Measurements from ENCODE around the gene GPC6. TPM values are rescaled to one million over a fixed set of nuclear protein-coding genes. Genes with fewer than 3 reads are reported as not detected.

The GPC6 gene
- total RNA-seq, 1 experiment from 2014 or later = 0.22 TPM

- Histone ChIP-seq H3K4me2 (ENCODE audit: low read length) (no peak overlapping the region), H3K9me2 (ENCODE audit: insufficient read depth) (no peaks in the 10 kb centered on the region), H3K27me3 (ENCODE audit: insufficient read depth, low read length) (no peaks in the 10 kb centered on the region), H3K9me3 (ENCODE audit: control insufficient read depth in 1 of 2, insufficient read depth in 1 of 2, low read depth in 1 of 2, low read length in 2 of 2) (peaks cover 19 to 28% of the 10 kb centered on the region in 2 experiments; a peak in 2 of 4 replicates), H3K9ac (ENCODE audit: low read length) (no peak overlapping the region), H2AFZ (ENCODE audit: low read depth, low read length, poor library complexity, severe bottlenecking) (no peak overlapping the region), H3K27ac (ENCODE audit: low read depth, low read length) (no peak overlapping the region), H3K36me3 (ENCODE audit: control insufficient read depth in 1 of 2, insufficient read depth in 2 of 2, low read length in 2 of 2) (no peaks in the 10 kb centered on the region), H3K4me1 (ENCODE audit: control insufficient read depth in 1 of 2, insufficient read depth in 2 of 2, low read length in 2 of 2) (no peaks in the 10 kb centered on the region), H3K4me3 (replicated peaks in 1 of 2; ENCODE audit: low read depth in 1 of 2, low read length in 2 of 2) (no peak overlapping the region), H3K79me2 (ENCODE audit: insufficient read depth, low read length) (no peaks in the 10 kb centered on the region), H4K20me1 (ENCODE audit: insufficient read depth) (no peaks in the 10 kb centered on the region)
- no TSS peak for BruUV-seq (replicated peaks)
- ATAC-seq (no peak), DNase-seq (ENCODE audit: low read depth, low spot score) (no peak)
- ChIA-PET CTCF (no interaction called here), POLR2A (no interaction called here), RAD21 (ENCODE audit: low non-redundant PET in 1 of 2, low total read pairs in 2 of 2, uncharacterized antibody in 2 of 2, unreplicated experiment in 2 of 2) (no interaction called here)
- intact Hi-C loops (cut with micrococcal nuclease) = no loop called here
- TF ChIP-seq MAX (IDR thresholded peaks at IDR 0.05) = no peak
- TF ChIP-seq EZH2phosphoT487 (IDR thresholded peaks at IDR 0.05; ENCODE audit: borderline replicate concordance) = no peak
- no peak for TF ChIP-seq CEBPB (IDR thresholded peaks at IDR 0.05; ENCODE audit: low read depth)
- no peak for TF ChIP-seq SP1 (IDR thresholded peaks at IDR 0.05; ENCODE audit: low read depth)
- TF ChIP-seq POLR2AphosphoS5 (IDR thresholded peaks at IDR 0.05; ENCODE audit: low read depth, low read length) = no peak
- TF ChIP-seq ZFX (IDR thresholded peaks at IDR 0.05) = no peak
- no peak for TF ChIP-seq CTCF (IDR thresholded peaks at IDR 0.05 in 2 of 3, conservative IDR thresholded peaks at IDR 0.05 in 1 of 3; ENCODE audit: borderline replicate concordance in 1 of 3, insufficient read depth in 1 of 3, low read depth in 2 of 3, low read length in 2 of 3)
- no peak for TF ChIP-seq ZBTB33 (IDR thresholded peaks at IDR 0.05; ENCODE audit: extremely low read depth, insufficient replicate concordance, low read length)
Observed at GRCh38 chr13:93183302-93183701, 43.3 kb upstream of the GPC6 start.
